Measurements from ENCODE around the gene RPH3AL. TPM values are rescaled to one million over a fixed set of nuclear protein-coding genes. Genes with fewer than 3 reads are reported as not detected.

RPH3AL gene, protein sequence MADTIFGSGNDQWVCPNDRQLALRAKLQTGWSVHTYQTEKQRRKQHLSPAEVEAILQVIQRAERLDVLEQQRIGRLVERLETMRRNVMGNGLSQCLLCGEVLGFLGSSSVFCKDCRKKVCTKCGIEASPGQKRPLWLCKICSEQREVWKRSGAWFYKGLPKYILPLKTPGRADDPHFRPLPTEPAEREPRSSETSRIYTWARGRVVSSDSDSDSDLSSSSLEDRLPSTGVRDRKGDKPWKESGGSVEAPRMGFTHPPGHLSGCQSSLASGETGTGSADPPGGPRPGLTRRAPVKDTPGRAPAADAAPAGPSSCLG
- total RNA-seq: 4.4 and 8.6 TPM in 2 replicates

DNA sequence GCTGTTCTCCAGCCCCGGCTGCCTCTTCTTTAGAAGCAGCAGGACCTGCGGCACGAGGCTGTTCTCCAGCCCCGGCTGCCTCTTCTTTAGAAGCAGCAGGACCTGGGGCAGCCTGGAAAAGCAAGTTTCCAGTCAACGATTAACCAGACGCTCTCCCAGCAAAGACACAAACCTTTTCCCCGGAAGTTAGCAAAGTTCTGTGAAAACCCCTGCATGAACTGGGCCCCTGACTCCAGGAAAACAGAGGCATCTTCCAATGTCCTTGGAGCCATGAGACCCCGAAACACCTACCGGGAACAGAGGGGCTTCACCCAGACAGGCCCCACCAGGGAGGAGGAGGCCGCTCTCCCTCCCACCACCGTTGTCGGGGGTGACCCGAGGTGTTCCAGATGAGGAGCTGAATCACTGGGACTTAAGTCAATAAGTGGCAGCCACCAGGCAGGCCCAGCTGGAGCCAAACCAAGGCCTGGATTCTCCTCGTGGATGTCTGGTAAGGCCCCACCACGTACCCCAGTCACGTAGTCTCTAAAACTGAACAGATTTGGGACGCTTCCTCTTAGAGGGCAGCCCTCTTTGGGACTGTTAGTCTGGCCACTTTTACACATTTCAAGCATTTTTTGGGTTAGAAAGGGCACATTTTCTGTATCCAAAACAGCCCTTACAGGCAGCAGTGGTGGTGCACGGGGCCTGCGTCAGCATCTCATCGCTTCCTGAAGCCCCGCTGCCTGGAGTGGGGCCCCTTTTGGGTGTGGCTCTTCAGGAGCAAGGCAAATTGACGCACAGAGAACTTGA is at the start of gene RPH3AL:
Gene RPH3AL (minus strand): TSS at position 387 of the 792 bp plus-strand sequence. CDS start 25,264 bp downstream, outside the sequence.

DNA sequence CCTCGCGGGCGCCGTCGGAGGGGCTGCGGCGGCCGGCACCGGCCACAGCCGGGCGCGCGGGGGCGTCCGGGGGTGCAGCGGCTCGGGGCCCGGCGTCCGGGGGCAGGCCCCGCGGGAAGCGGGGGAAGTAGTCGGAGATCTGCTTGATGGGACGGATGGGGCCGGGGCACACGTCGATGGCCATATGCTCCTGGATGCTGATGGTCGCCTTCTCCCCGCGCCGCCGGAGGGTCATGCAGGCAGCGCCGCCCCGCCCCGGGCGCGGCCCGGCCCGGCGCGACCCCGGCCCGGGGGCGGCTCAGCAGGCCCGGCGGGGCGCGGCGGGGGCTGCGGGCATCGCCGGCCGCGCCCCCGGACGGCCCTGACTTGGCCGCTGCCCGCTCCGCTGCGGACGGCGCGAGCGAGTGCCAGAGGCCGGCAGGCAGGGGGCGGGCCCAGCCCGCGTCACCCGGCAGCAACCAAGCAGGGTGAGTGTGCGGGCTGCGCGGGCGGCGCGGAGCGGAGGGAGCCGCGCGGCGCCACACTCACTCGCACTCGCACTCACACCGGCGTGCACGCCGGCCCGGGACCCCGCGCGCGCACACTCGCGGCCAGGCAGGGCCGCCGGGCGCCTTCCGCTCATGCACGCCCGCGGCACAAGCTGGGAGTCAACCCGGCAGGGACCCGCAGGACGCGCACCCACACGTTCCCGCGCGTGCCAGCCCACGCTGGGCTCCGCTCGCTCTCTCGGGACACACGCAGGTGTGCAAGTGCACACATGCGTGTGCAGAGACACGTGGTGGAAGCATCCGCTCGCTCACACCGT is 171.2 kb downstream of the RPH3AL start, which contains the start of gene DOC2B:
Gene DOC2B (minus strand): TSS at position 406 of the 805 bp plus-strand sequence. CDS start 171 bp downstream, at position 235.

Other genes starting within 250 kb of the RPH3AL start
- gene SCGB1C2, start 215.2 kb downstream of the RPH3AL start, total RNA-seq: not detected in 2 replicates
- under 0.01 and 0.14 TPM in 2 replicates for gene DOC2B, start 171.2 kb downstream of the RPH3AL start, total RNA-seq
- gene RFLNB, start 93.1 kb upstream of the RPH3AL start, total RNA-seq: 30.2 and 46.0 TPM in 2 replicates